ENCODE data around the gene SMIM13.

The SMIM13 gene

DNA sequence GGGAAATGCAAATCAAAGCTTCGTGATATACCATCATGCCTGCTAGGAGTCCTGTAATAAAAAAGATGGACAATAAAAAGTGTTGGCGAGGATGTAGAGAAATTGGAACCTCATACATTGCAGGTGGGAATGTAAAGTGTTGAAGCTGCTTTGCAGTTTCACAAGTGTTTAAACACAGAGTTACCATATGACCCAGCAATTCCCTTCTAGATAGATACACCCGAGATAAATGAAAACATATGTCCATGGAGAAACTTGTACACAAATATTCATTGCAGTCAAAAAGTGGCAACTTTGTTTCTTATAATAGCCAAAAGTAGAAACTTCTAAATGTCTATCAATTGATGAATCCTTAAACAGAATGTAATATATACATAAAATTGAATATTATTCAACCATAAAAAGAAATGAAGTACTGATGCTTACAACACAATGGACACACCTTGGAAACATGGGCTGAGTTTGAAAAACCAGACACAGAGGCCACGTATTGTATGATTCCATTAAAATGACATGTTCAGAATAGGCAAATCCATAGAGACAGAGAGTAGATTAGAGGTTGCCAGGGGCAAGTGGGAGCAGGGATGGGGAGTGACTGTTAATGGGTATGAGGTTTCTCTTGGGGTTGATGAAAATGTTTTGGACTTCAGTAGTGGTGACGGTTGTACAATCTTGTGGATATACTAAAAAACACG lies 38.7 kb downstream of the SMIM13 start:
- Histone ChIP-seq H3K4me3 (ENCODE audit: low read depth in 1 of 5, low read length in 5 of 5) (no peak overlapping the region), H3K4me1 (ENCODE audit: control insufficient read depth in 5 of 5, insufficient read depth in 5 of 5, low read length in 5 of 5) (peaks cover 0 to 4% (median 0%) of the 10 kb centered on the region in 5 donors), H3K27me3 (ENCODE audit: control insufficient read depth in 5 of 5, insufficient read depth in 4 of 5, low read length in 5 of 5) (no peaks in the 10 kb centered on the region), H3K36me3 (ENCODE audit: control insufficient read depth in 5 of 5, insufficient read depth in 5 of 5, low read length in 5 of 5) (peaks cover 8 to 24% (median 10%) of the 10 kb centered on the region in 5 donors), H3K27ac (ENCODE audit: low read depth, low read length) (no peak overlapping the region), H3K9ac (ENCODE audit: low read length in 5 of 5) (no peak overlapping the region), H3K9me3 (ENCODE audit: control insufficient read depth in 5 of 5, low read length in 5 of 5) (no peaks in the 10 kb centered on the region)

GRCh38 chr6:11133281-11133680 lies 39.6 kb downstream of the SMIM13 start:
- peaks cover 0 to 4% (median 0%) of the 10 kb centered on the region in 5 donors for H3K4me1 ChIP-seq (ENCODE audit: control insufficient read depth in 5 of 5, insufficient read depth in 5 of 5, low read length in 5 of 5)
- H3K36me3 ChIP-seq (ENCODE audit: control insufficient read depth in 5 of 5, insufficient read depth in 5 of 5, low read length in 5 of 5), result peaks cover 8 to 24% (median 10%) of the 10 kb centered on the region in 5 donors
- no peaks in the 10 kb centered on the region for H3K9me3 ChIP-seq (ENCODE audit: control insufficient read depth in 5 of 5, low read length in 5 of 5)
- H3K27me3 ChIP-seq (ENCODE audit: control insufficient read depth in 5 of 5, insufficient read depth in 4 of 5, low read length in 5 of 5), result no peaks in the 10 kb centered on the region
- H3K4me3 ChIP-seq (ENCODE audit: low read depth in 1 of 5, low read length in 5 of 5), result no peak overlapping the region
- no peak overlapping the region for H3K9ac ChIP-seq (ENCODE audit: low read length in 5 of 5)
- no peak overlapping the region for H3K27ac ChIP-seq (ENCODE audit: low read depth, low read length)

- H3K27me3 ChIP-seq (ENCODE audit: control insufficient read depth in 5 of 5, insufficient read depth in 4 of 5, low read length in 5 of 5), result no peaks in the 10 kb centered on the region
- H3K9ac ChIP-seq (ENCODE audit: low read length in 5 of 5), result no peak overlapping the region
- H3K9me3 ChIP-seq (ENCODE audit: control insufficient read depth in 5 of 5, low read length in 5 of 5), result no peaks in the 10 kb centered on the region
- H3K27ac ChIP-seq (ENCODE audit: low read depth, low read length), result no peak overlapping the region
- H3K36me3 ChIP-seq (ENCODE audit: control insufficient read depth in 5 of 5, insufficient read depth in 5 of 5, low read length in 5 of 5), result peaks cover 8 to 24% (median 10%) of the 10 kb centered on the region in 5 donors
- H3K4me1 ChIP-seq (ENCODE audit: control insufficient read depth in 5 of 5, insufficient read depth in 5 of 5, low read length in 5 of 5), result no peaks in the 10 kb centered on the region
- no peak overlapping the region for H3K4me3 ChIP-seq (ENCODE audit: low read depth in 1 of 5, low read length in 5 of 5)
Observed at GRCh38 chr6:11136809-11137208, 43.2 kb downstream of the SMIM13 start.

- H3K27ac ChIP-seq (ENCODE audit: low read depth, low read length), result no peak overlapping the region
- no peak overlapping the region for H3K9ac ChIP-seq (ENCODE audit: low read length in 5 of 5)
- H3K4me1 ChIP-seq (ENCODE audit: control insufficient read depth in 5 of 5, insufficient read depth in 5 of 5, low read length in 5 of 5), result peaks cover 0 to under 1% (median 0%) of the 10 kb centered on the region in 5 donors
- H3K27me3 ChIP-seq (ENCODE audit: control insufficient read depth in 5 of 5, insufficient read depth in 4 of 5, low read length in 5 of 5), result no peaks in the 10 kb centered on the region
- H3K9me3 ChIP-seq (ENCODE audit: control insufficient read depth in 5 of 5, low read length in 5 of 5), result no peaks in the 10 kb centered on the region
- H3K36me3 ChIP-seq (ENCODE audit: control insufficient read depth in 5 of 5, insufficient read depth in 5 of 5, low read length in 5 of 5), result peaks cover 8 to 24% (median 10%) of the 10 kb centered on the region in 5 donors
- no peak overlapping the region for H3K4me3 ChIP-seq (ENCODE audit: low read depth in 1 of 5, low read length in 5 of 5)
Observed at GRCh38 chr6:11139051-11139960, 45.7 kb downstream of the SMIM13 start.

DNA sequence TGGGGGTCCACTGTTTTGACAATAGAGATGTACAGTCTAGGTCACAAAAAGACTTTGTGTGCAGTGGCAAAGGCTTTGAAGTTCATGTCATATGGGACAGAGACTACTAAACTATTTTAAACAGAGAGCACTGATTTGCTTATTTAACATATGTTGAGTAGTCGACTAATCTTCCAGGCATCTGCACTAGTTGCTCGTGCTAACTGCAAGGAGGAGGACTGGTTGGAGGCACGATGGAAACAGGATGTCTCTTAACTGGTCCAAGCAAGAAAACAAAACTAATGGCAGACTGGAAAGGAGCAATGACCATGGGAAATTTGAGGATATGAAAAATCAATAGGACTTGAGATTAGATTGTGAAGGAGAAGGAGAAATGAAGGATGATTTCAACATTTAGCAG lies 46.4 kb downstream of the SMIM13 start:
- Histone ChIP-seq H3K4me3 (ENCODE audit: low read depth in 1 of 5, low read length in 5 of 5) (no peak overlapping the region), H3K9ac (ENCODE audit: low read length in 5 of 5) (no peak overlapping the region), H3K9me3 (ENCODE audit: control insufficient read depth in 5 of 5, low read length in 5 of 5) (no peaks in the 10 kb centered on the region), H3K36me3 (ENCODE audit: control insufficient read depth in 5 of 5, insufficient read depth in 5 of 5, low read length in 5 of 5) (peaks cover 4 to 17% (median 5%) of the 10 kb centered on the region in 5 donors), H3K4me1 (ENCODE audit: control insufficient read depth in 5 of 5, insufficient read depth in 5 of 5, low read length in 5 of 5) (peaks cover 0 to 4% (median 0%) of the 10 kb centered on the region in 5 donors), H3K27me3 (ENCODE audit: control insufficient read depth in 5 of 5, insufficient read depth in 4 of 5, low read length in 5 of 5) (no peaks in the 10 kb centered on the region), H3K27ac (ENCODE audit: low read depth, low read length) (no peak overlapping the region)

DNA sequence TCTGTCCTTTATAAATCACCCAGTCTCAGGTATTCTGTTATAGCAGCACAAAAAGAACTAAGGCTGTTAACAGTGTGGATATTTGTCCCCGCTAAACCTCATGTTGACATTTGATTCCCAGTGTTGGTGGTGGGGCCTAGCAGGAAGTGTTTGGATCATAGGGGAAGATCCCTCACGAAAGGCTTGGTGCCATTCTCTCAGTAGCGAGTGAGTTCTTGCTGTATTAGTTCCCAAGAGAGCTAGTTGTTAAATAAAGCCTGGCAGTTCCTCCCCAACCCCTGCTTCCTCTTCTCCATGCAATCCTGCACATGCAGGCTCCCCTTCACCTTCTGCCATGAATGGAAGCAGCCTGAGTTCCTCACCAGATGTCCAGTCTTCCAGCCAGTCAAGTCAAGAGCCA lies 47.7 kb downstream of the SMIM13 start:
- Histone ChIP-seq H3K4me3 (ENCODE audit: low read depth in 1 of 5, low read length in 5 of 5) (no peak overlapping the region), H3K36me3 (ENCODE audit: control insufficient read depth in 5 of 5, insufficient read depth in 5 of 5, low read length in 5 of 5) (peaks cover 0 to 7% (median 0%) of the 10 kb centered on the region in 5 donors), H3K4me1 (ENCODE audit: control insufficient read depth in 5 of 5, insufficient read depth in 5 of 5, low read length in 5 of 5) (peaks cover 0 to 4% (median 0%) of the 10 kb centered on the region in 5 donors), H3K9ac (ENCODE audit: low read length in 5 of 5) (no peak overlapping the region), H3K27ac (ENCODE audit: low read depth, low read length) (no peak overlapping the region), H3K9me3 (ENCODE audit: control insufficient read depth in 5 of 5, low read length in 5 of 5) (no peaks in the 10 kb centered on the region), H3K27me3 (ENCODE audit: control insufficient read depth in 5 of 5, insufficient read depth in 4 of 5, low read length in 5 of 5) (no peaks in the 10 kb centered on the region)

DNA sequence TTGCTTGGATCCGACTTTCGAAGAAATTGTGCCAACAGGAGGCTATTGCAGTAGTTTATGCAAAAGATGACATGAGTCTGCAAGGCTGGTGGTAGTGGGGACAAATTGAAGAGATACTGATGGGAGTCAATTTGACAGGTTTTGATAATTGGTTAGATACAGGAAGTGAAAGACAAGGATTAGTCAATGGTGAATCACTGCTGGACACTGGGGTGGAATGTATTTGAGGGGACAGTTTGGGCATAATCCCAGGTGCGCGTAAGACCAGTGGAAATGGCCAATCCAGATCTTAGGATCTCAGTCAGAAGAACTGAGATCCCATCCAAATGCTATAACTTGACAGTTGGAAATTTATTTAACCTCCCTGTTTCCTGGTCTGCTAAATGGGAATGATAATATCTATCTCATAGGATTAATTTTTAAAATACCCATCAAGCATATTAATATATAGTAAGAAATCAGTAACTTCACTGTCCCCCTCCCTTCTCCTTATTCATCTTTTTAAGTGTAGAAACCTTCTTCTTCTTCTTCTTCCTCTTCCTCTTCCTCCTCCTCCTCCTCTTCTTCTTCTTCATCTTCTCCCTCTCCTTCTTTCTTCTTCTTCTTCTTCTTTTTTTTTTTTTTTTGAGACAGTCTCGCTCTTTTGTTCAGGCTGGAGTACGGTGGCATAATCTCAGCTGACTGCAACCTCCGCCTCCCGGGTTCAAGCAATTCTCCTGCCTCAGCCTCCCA lies 48.8 kb downstream of the SMIM13 start:
- Histone ChIP-seq H3K36me3 (ENCODE audit: control insufficient read depth in 5 of 5, insufficient read depth in 5 of 5, low read length in 5 of 5) (no peaks in the 10 kb centered on the region), H3K4me3 (ENCODE audit: low read depth in 1 of 5, low read length in 5 of 5) (no peak overlapping the region), H3K9me3 (ENCODE audit: control insufficient read depth in 5 of 5, low read length in 5 of 5) (no peaks in the 10 kb centered on the region), H3K27ac (ENCODE audit: low read depth, low read length) (no peak overlapping the region), H3K4me1 (ENCODE audit: control insufficient read depth in 5 of 5, insufficient read depth in 5 of 5, low read length in 5 of 5) (peaks cover 0 to 4% (median 0%) of the 10 kb centered on the region in 5 donors), H3K9ac (ENCODE audit: low read length in 5 of 5) (no peak overlapping the region), H3K27me3 (ENCODE audit: control insufficient read depth in 5 of 5, insufficient read depth in 4 of 5, low read length in 5 of 5) (no peaks in the 10 kb centered on the region)

GRCh38 chr6:11143394-11144371 lies 50.0 kb downstream of the SMIM13 start:
- Histone ChIP-seq H3K27me3 (ENCODE audit: control insufficient read depth in 5 of 5, insufficient read depth in 4 of 5, low read length in 5 of 5) (no peaks in the 10 kb centered on the region), H3K9me3 (ENCODE audit: control insufficient read depth in 5 of 5, low read length in 5 of 5) (no peaks in the 10 kb centered on the region), H3K9ac (ENCODE audit: low read length in 5 of 5) (no peak overlapping the region), H3K4me1 (ENCODE audit: control insufficient read depth in 5 of 5, insufficient read depth in 5 of 5, low read length in 5 of 5) (peaks cover 0 to 4% (median 0%) of the 10 kb centered on the region in 5 donors), H3K36me3 (ENCODE audit: control insufficient read depth in 5 of 5, insufficient read depth in 5 of 5, low read length in 5 of 5) (no peaks in the 10 kb centered on the region), H3K4me3 (ENCODE audit: low read depth in 1 of 5, low read length in 5 of 5) (no peak overlapping the region), H3K27ac (ENCODE audit: low read depth, low read length) (no peak overlapping the region)

DNA sequence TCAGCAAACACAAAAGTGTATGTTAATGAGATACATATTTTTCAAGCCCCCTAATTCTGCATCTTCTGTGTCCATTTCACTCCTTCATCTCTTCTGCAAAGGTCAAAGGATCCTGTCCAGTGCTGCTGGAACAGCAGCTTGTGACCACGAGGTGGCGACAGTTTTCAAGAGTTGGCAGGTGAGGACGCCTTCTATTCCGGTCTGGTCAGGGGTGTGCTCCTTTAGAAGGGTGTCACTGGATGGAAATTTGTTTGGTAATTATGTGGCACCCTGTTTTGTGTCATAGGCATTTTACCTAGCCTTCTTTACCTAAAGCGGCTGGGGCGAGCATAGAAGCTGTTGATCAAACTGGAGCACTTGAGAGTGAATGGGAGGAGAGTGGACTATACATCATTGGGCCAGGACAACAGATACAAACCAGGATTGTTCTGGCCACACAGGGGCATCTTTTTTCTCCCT lies 50.8 kb downstream of the SMIM13 start:
- peaks cover 0 to 4% (median 0%) of the 10 kb centered on the region in 5 donors for H3K4me1 ChIP-seq (ENCODE audit: control insufficient read depth in 5 of 5, insufficient read depth in 5 of 5, low read length in 5 of 5)
- no peaks in the 10 kb centered on the region for H3K9me3 ChIP-seq (ENCODE audit: control insufficient read depth in 5 of 5, low read length in 5 of 5)
- no peak overlapping the region for H3K4me3 ChIP-seq (ENCODE audit: low read depth in 1 of 5, low read length in 5 of 5)
- H3K27ac ChIP-seq (ENCODE audit: low read depth, low read length), result no peak overlapping the region
- H3K27me3 ChIP-seq (ENCODE audit: control insufficient read depth in 5 of 5, insufficient read depth in 4 of 5, low read length in 5 of 5), result no peaks in the 10 kb centered on the region
- no peak overlapping the region for H3K9ac ChIP-seq (ENCODE audit: low read length in 5 of 5)
- H3K36me3 ChIP-seq (ENCODE audit: control insufficient read depth in 5 of 5, insufficient read depth in 5 of 5, low read length in 5 of 5), result no peaks in the 10 kb centered on the region

Data from subcutaneous abdominal adipose tissue (tissue), 5 donors.